Measurements from ENCODE around the gene MME.
A peak's percentile ranks its signal among the peaks of the same experiment; 100 is the strongest.

MME gene

GRCh38 chr3:155079746-155080487 lies at the start of gene MME:
TSS of gene MME (plus strand) at chr3:155080319. CDS start at chr3:155084168, 3,849 bp downstream.
- Histone ChIP-seq H3K9ac (ENCODE audit: low read length) (peak within 1 kb of the TSS; percentile 22; the same call in 1 of the 2 replicates), H3K9me3 (ENCODE audit: insufficient read depth, low read length) (no peaks in the 10 kb centered on the region), H3K27me3 (ENCODE audit: low read depth, low read length) (no peaks in the 10 kb centered on the region), H3K27ac (ENCODE audit: low read length) (no peak within 1 kb of the TSS), H3K79me2 (ENCODE audit: low read length) (no peaks in the 10 kb centered on the region), H3K36me3 (replicated peaks; ENCODE audit: low read depth, low read length) (no peaks in the 10 kb centered on the region), H3K4me1 (ENCODE audit: low read length) (peaks cover 2% of the 10 kb centered on the region; the same call in 1 of the 2 replicates), H4K20me1 (ENCODE audit: insufficient read depth, low read length) (no peaks in the 10 kb centered on the region), H3K4me3 (ENCODE audit: low read length) (peak within 1 kb of the TSS; percentile 65), H3K4me2 (ENCODE audit: low read length) (peak within 1 kb of the TSS; percentile 63), H2AFZ (ENCODE audit: low read depth, low read length) (peak within 1 kb of the TSS; percentile 69)
- no peak for TF ChIP-seq EZH2phosphoT487 (IDR thresholded peaks at IDR 0.05; ENCODE audit: low read depth)
- TF ChIP-seq, protein P1, sequence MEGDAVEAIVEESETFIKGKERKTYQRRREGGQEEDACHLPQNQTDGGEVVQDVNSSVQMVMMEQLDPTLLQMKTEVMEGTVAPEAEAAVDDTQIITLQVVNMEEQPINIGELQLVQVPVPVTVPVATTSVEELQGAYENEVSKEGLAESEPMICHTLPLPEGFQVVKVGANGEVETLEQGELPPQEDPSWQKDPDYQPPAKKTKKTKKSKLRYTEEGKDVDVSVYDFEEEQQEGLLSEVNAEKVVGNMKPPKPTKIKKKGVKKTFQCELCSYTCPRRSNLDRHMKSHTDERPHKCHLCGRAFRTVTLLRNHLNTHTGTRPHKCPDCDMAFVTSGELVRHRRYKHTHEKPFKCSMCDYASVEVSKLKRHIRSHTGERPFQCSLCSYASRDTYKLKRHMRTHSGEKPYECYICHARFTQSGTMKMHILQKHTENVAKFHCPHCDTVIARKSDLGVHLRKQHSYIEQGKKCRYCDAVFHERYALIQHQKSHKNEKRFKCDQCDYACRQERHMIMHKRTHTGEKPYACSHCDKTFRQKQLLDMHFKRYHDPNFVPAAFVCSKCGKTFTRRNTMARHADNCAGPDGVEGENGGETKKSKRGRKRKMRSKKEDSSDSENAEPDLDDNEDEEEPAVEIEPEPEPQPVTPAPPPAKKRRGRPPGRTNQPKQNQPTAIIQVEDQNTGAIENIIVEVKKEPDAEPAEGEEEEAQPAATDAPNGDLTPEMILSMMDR (IDR thresholded peaks at IDR 0.05; ENCODE audit: low read depth, low read length): no peak

GRCh38 chr3:155031186-155031585 lies 48.9 kb upstream of the MME start:
- H3K4me1 ChIP-seq (ENCODE audit: low read length): peaks cover 8% of the 10 kb centered on the region
- H3K36me3 ChIP-seq (replicated peaks; ENCODE audit: low read depth, low read length): no peaks in the 10 kb centered on the region
- no peak overlapping the region for H2AFZ ChIP-seq (ENCODE audit: low read depth, low read length)
- no peak overlapping the region for H3K27ac ChIP-seq (ENCODE audit: low read length)
- no peak overlapping the region for H3K4me3 ChIP-seq (ENCODE audit: low read length)
- no peak overlapping the region for H3K9ac ChIP-seq (ENCODE audit: low read length)
- no peaks in the 10 kb centered on the region for H4K20me1 ChIP-seq (ENCODE audit: insufficient read depth, low read length)
- no peaks in the 10 kb centered on the region for H3K27me3 ChIP-seq (ENCODE audit: low read depth, low read length)
- H3K9me3 ChIP-seq (ENCODE audit: insufficient read depth, low read length): 0 out of 2 replicates have a peak, but pooled peaks cover 6% of the 10 kb centered on the region
- H3K79me2 ChIP-seq (ENCODE audit: low read length): no peaks in the 10 kb centered on the region
- TF ChIP-seq, protein P1 (IDR thresholded peaks at IDR 0.05; ENCODE audit: low read depth, low read length): no peak
- TF ChIP-seq EZH2phosphoT487 (IDR thresholded peaks at IDR 0.05; ENCODE audit: low read depth): no peak
- H3K4me2 ChIP-seq (ENCODE audit: low read length): no peak overlapping the region

DNA sequence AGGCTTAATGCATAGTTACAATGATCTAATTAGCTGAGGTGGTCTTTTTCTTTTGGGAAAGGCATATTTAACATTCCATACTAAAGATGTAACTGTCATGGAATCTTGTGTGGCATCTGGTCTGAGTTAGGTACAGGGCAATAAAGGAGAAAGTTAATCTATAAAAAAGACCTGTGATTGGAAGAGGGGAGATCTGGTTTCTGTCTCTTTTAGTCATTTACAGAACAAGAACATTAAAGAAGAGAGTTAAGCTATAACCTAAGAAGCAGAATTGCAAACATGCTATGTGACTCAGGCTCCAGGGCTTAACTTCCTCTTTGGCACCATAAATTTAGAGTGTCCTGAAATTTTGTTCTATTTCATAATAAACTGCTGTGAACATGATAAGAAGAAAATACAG lies 47.2 kb upstream of the MME start:
- Histone ChIP-seq H3K79me2 (ENCODE audit: low read length) (no peaks in the 10 kb centered on the region), H2AFZ (ENCODE audit: low read depth, low read length) (no peak overlapping the region), H4K20me1 (ENCODE audit: insufficient read depth, low read length) (no peaks in the 10 kb centered on the region), H3K4me1 (ENCODE audit: low read length) (peaks cover 8% of the 10 kb centered on the region), H3K27me3 (ENCODE audit: low read depth, low read length) (no peaks in the 10 kb centered on the region), H3K4me3 (ENCODE audit: low read length) (no peak overlapping the region), H3K4me2 (ENCODE audit: low read length) (no peak overlapping the region), H3K36me3 (replicated peaks; ENCODE audit: low read depth, low read length) (no peaks in the 10 kb centered on the region), H3K9me3 (ENCODE audit: insufficient read depth, low read length) (0 out of 2 replicates have a peak, but pooled peaks cover 6% of the 10 kb centered on the region), H3K9ac (ENCODE audit: low read length) (no peak overlapping the region), H3K27ac (ENCODE audit: low read length) (no peak overlapping the region)
- TF ChIP-seq, protein P1 (IDR thresholded peaks at IDR 0.05; ENCODE audit: low read depth, low read length): no peak
- TF ChIP-seq EZH2phosphoT487 (IDR thresholded peaks at IDR 0.05; ENCODE audit: low read depth): no peak

- Histone ChIP-seq H4K20me1 (ENCODE audit: insufficient read depth, low read length) (no peaks in the 10 kb centered on the region), H3K9ac (ENCODE audit: low read length) (no peak overlapping the region), H3K9me3 (ENCODE audit: insufficient read depth, low read length) (0 out of 2 replicates have a peak, but pooled peaks cover 2% of the 10 kb centered on the region), H3K4me2 (ENCODE audit: low read length) (no peak overlapping the region), H3K27me3 (ENCODE audit: low read depth, low read length) (no peaks in the 10 kb centered on the region), H3K4me1 (ENCODE audit: low read length) (peaks cover 8% of the 10 kb centered on the region), H3K27ac (ENCODE audit: low read length) (no peak overlapping the region), H3K4me3 (ENCODE audit: low read length) (no peak overlapping the region), H2AFZ (ENCODE audit: low read depth, low read length) (no peak overlapping the region), H3K79me2 (ENCODE audit: low read length) (no peaks in the 10 kb centered on the region), H3K36me3 (replicated peaks; ENCODE audit: low read depth, low read length) (no peaks in the 10 kb centered on the region)
- TF ChIP-seq, protein P1 (IDR thresholded peaks at IDR 0.05; ENCODE audit: low read depth, low read length): no peak
- no peak for TF ChIP-seq EZH2phosphoT487 (IDR thresholded peaks at IDR 0.05; ENCODE audit: low read depth)
These were observed 45.3 kb upstream of the MME start for GRCh38 chr3:155034786-155035185.
